H9 (cell line): Measurements from ENCODE around the gene TNPO3. TPM values are rescaled to one million over a fixed set of nuclear protein-coding genes. Genes with fewer than 3 reads are reported as not detected.

Experiments
- DNase-seq: peaks from one replicate; pipeline ENCODE4 v3.0.0-alpha.2; 2017
- H2AFZ ChIP-seq: one replicate; pipeline ENCODE4 v1.6.1; 2013; ENCODE audit warnings: mild to moderate bottlenecking, low read length, control low read depth, moderate library complexity
- H2AK5ac ChIP-seq: 2 replicates; pipeline ENCODE4 v1.6.1; 2013; ENCODE audit warnings: low read length, control low read depth, mixed read lengths; ENCODE audit not compliant: insufficient read length
- H2BK120ac ChIP-seq: one replicate; pipeline ENCODE4 v1.6.1; 2013; ENCODE audit warnings: low read depth, mild to moderate bottlenecking, low read length, control low read depth, inconsistent platforms; ENCODE audit not compliant: poor library complexity, severe bottlenecking
- H2BK12ac ChIP-seq: 2 replicates; pipeline ENCODE4 v1.6.1; 2013; ENCODE audit warnings: low read length, control low read depth, mixed read lengths, low read depth; ENCODE audit not compliant: insufficient read length
- H2BK15ac ChIP-seq: 2 replicates; pipeline ENCODE4 v1.6.1; 2013; ENCODE audit warnings: low read depth, low read length, control low read depth
- H2BK20ac ChIP-seq: one replicate; pipeline ENCODE4 v1.6.1; 2013; ENCODE audit warnings: low read depth, mild to moderate bottlenecking, low read length, control low read depth, inconsistent platforms; ENCODE audit not compliant: poor library complexity, severe bottlenecking
- H2BK5ac ChIP-seq: 2 replicates; pipeline ENCODE4 v1.6.1; 2013; ENCODE audit warnings: low read length, control low read depth, mixed read lengths; ENCODE audit not compliant: insufficient read length
- H3K14ac ChIP-seq: 2 replicates; pipeline ENCODE4 v1.6.1; 2013; ENCODE audit warnings: low read length, control low read depth; ENCODE audit not compliant: insufficient read depth
- H3K18ac ChIP-seq: 2 replicates; pipeline ENCODE4 v1.6.1; 2013; ENCODE audit warnings: low read depth, mild to moderate bottlenecking, mixed read lengths, low read length, control low read depth; ENCODE audit not compliant: insufficient read length
- H3K23ac ChIP-seq: 2 replicates; pipeline ENCODE4 v1.6.1; 2013; ENCODE audit warnings: low read length, control low read depth, mixed read lengths, low read depth; ENCODE audit not compliant: insufficient read length
- H3K23me2 ChIP-seq: 2 replicates; pipeline ENCODE4 v1.6.1; 2013; ENCODE audit warnings: low read depth, mild to moderate bottlenecking, mixed read lengths, low read length, control low read depth; ENCODE audit not compliant: insufficient read length, poor library complexity, severe bottlenecking
- H3K27ac ChIP-seq: 2 replicates; pipeline ENCODE4 v1.5.1; 2013; ENCODE audit warnings: low read length, control low read depth, mixed read lengths, low read depth; ENCODE audit not compliant: insufficient read length
- H3K27me3 ChIP-seq: 2 replicates; pipeline ENCODE4 v1.6.1; 2013; ENCODE audit warnings: low read length, control low read depth, inconsistent platforms; ENCODE audit not compliant: insufficient read depth
- H3K4ac ChIP-seq: 2 replicates; pipeline ENCODE4 v1.6.1; 2013; ENCODE audit warnings: low read depth, mild to moderate bottlenecking, control low read depth, inconsistent platforms, low read length, moderate library complexity
- H3K4me1 ChIP-seq: 2 replicates; pipeline ENCODE4 v1.6.1; 2013; ENCODE audit warnings: low read length, control low read depth, inconsistent platforms; ENCODE audit not compliant: insufficient read depth
- H3K4me2 ChIP-seq: 2 replicates; pipeline ENCODE4 v1.6.1; 2013; ENCODE audit warnings: low read length, control low read depth, mixed read lengths; ENCODE audit not compliant: insufficient read length, insufficient read depth
- H3K56ac ChIP-seq: 2 replicates; pipeline ENCODE4 v1.6.1; 2013; ENCODE audit warnings: low read depth, mild to moderate bottlenecking, mixed read lengths, low read length, control low read depth; ENCODE audit not compliant: insufficient read length
- H3K79me1 ChIP-seq: 2 replicates; pipeline ENCODE4 v1.6.1; 2013; ENCODE audit warnings: low read depth, mild to moderate bottlenecking, moderate library complexity, low read length, control low read depth, inconsistent platforms; ENCODE audit not compliant: insufficient read depth, poor library complexity, severe bottlenecking
- H3K79me2 ChIP-seq: 2 replicates; pipeline ENCODE4 v1.6.1; 2013; ENCODE audit warnings: low read length, control low read depth, inconsistent platforms; ENCODE audit not compliant: insufficient read depth
- H3K9ac ChIP-seq: 2 replicates; pipeline ENCODE4 v1.6.1; 2013; ENCODE audit warnings: low read length, control low read depth, mixed read lengths; ENCODE audit not compliant: insufficient read length; ENCODE audit errors: extremely low read depth
- H3K9me3 ChIP-seq: one replicate; pipeline ENCODE4 v1.6.1; 2013; ENCODE audit warnings: low read depth, low read length, inconsistent platforms; ENCODE audit not compliant: control insufficient read depth
- H3T11ph ChIP-seq: one replicate; pipeline ENCODE4 v1.6.1; 2013; ENCODE audit warnings: mild to moderate bottlenecking, low read length, control low read depth, inconsistent platforms
- H4K20me1 ChIP-seq: one replicate; pipeline ENCODE4 v1.6.1; 2013; ENCODE audit not compliant: control insufficient read depth, insufficient read length, insufficient read depth
- H4K5ac ChIP-seq: 2 replicates; pipeline ENCODE4 v1.6.1; 2013; ENCODE audit warnings: low read depth, mild to moderate bottlenecking, mixed read lengths, low read length, control low read depth; ENCODE audit not compliant: insufficient read length
- H4K8ac ChIP-seq: replicated peaks from 2 replicates; pipeline ENCODE4 v1.6.1; 2013; ENCODE audit warnings: low read length, control low read depth, mixed read lengths, low read depth; ENCODE audit not compliant: insufficient read length
- H4K91ac ChIP-seq: 2 replicates; pipeline ENCODE4 v1.6.1; 2013; ENCODE audit warnings: low read depth, mild to moderate bottlenecking, moderate library complexity, mixed read lengths, low read length, control low read depth; ENCODE audit not compliant: insufficient read length
- H3K27ac Mint-ChIP-seq, 3 experiments: 2 replicates in 2 of 3; 3 replicates in 1 of 3; pipeline ENCODE4 v1.8.0; 2020 to 2021; ENCODE audit warnings: mixed read lengths in 3 of 3, mild to moderate bottlenecking in 1 of 3, moderate library complexity in 1 of 3
- H3K27me3 Mint-ChIP-seq: 2 replicates; pipeline ENCODE4 v1.8.0; 2021; ENCODE audit warnings: low read depth, mild to moderate bottlenecking, moderate library complexity, mixed read lengths
- H3K36me3 Mint-ChIP-seq, 3 experiments: 2 replicates in 2 of 3; 3 replicates in 1 of 3; pipeline ENCODE4 v1.8.0; 2020 to 2021; ENCODE audit warnings: low read depth in 3 of 3, mixed read lengths in 3 of 3; ENCODE audit not compliant: insufficient read depth in 1 of 3
- H3K4me1 Mint-ChIP-seq, 2 experiments: 2 replicates each; pipeline ENCODE4 v1.8.0; 2020; ENCODE audit warnings: mixed read lengths in 2 of 2
- H3K4me3 Mint-ChIP-seq, 2 experiments: 2 replicates in 1 of 2; 3 replicates in 1 of 2; pipeline ENCODE4 v1.8.0; 2020 to 2021; ENCODE audit warnings: mild to moderate bottlenecking in 2 of 2, mixed read lengths in 2 of 2, moderate library complexity in 1 of 2
- H3K9me3 Mint-ChIP-seq, 2 experiments: 2 replicates in 1 of 2; 3 replicates in 1 of 2; pipeline ENCODE4 v1.8.0; 2020; ENCODE audit warnings: mild to moderate bottlenecking in 2 of 2, mixed read lengths in 2 of 2, moderate library complexity in 1 of 2
- WGBS: extraction: QIAGEN DNeasy Blood & Tissue Kit; methylation state at CpG from one replicate; pipeline ENCODE4 v1.1.7; 2013; ENCODE audit warnings: missing lambda C conversion rate, low lambda C conversion rate, mixed read lengths; ENCODE audit not compliant: insufficient read length; ENCODE audit errors: extremely low coverage; 5-methylcytosine and 5-hydroxymethylcytosine counted together
- total RNA-seq: library from RNA; stranded (reverse); gene quantifications from 2 replicates; pipeline ENCODE4 v1.2.1, GENCODE V29; 2021
- TF ChIP-seq, protein P1 (sequence below): fragments of 200-600 bp; sonication (generic); conservative IDR thresholded peaks from 3 replicates; pipeline ENCODE4 v1.8.0; 2021; ENCODE audit warnings: antibody characterized with exemption, mild to moderate bottlenecking

TNPO3 gene
- total RNA-seq, 1 experiment from 2014 or later: 90.1 TPM

DNA sequence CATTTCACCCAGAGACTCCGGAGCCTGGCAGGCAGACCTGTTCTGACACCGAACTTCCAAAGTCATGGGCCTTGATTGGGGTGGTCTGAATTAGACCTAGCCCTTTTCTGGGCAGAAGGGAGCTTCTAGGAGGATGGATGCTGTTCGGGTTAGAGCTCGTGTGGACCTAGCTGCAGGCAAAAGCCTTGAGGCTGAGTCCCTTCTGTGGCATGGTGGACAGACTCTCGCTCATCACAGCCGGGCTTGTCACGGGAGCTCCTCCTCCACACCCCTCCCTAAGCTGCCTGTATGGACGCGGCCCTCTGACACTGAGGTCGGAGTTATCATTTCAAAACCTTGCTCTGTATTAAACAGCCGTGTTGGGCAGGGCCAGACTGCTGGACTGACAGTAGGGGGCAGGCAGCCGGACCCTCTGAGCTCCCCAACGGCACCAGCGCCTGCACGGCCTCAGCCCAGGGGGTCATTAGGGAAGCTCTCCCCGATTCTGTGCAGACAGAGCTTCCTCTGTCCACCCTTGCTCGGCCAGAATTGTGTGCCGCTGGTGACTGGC is 115.0 kb downstream of the TNPO3 start:
- Histone ChIP-seq H3K4me1 (no peaks in the 10 kb centered on the region), H3K9me3 (no peaks in the 10 kb centered on the region), H3K18ac (no peak overlapping the region), H4K91ac (no peak overlapping the region), H2AFZ (no peak overlapping the region), H3K9ac (no peak overlapping the region), H2BK5ac (no peak overlapping the region), H4K20me1 (no peaks in the 10 kb centered on the region), H3K79me1 (no peaks in the 10 kb centered on the region), H4K8ac (no peak overlapping the region), H3K23ac (no peak overlapping the region), H3K4ac (no peak overlapping the region), H3K79me2 (no peaks in the 10 kb centered on the region), H3K4me2 (no peak overlapping the region), H2BK120ac (no peak overlapping the region), H3T11ph (no peak overlapping the region), H3K27me3 (peaks cover 20% of the 10 kb centered on the region; the same call in 1 of the 2 replicates), H2AK5ac (no peak overlapping the region), H2BK12ac (no peak overlapping the region), H3K56ac (no peak overlapping the region), H2BK15ac (no peak overlapping the region), H3K14ac (no peak overlapping the region), H3K23me2 (peaks cover 5% of the 10 kb centered on the region), H2BK20ac (no peak overlapping the region), H3K27ac (no peak overlapping the region), H4K5ac (no peak overlapping the region)
- TF ChIP-seq, protein P1, sequence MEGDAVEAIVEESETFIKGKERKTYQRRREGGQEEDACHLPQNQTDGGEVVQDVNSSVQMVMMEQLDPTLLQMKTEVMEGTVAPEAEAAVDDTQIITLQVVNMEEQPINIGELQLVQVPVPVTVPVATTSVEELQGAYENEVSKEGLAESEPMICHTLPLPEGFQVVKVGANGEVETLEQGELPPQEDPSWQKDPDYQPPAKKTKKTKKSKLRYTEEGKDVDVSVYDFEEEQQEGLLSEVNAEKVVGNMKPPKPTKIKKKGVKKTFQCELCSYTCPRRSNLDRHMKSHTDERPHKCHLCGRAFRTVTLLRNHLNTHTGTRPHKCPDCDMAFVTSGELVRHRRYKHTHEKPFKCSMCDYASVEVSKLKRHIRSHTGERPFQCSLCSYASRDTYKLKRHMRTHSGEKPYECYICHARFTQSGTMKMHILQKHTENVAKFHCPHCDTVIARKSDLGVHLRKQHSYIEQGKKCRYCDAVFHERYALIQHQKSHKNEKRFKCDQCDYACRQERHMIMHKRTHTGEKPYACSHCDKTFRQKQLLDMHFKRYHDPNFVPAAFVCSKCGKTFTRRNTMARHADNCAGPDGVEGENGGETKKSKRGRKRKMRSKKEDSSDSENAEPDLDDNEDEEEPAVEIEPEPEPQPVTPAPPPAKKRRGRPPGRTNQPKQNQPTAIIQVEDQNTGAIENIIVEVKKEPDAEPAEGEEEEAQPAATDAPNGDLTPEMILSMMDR: no peak
- DNase-seq: no peak
- peaks cover 10 to 16% of the 10 kb centered on the region in 2 experiments for H3K4me1 Mint-ChIP-seq
- no peaks in the 10 kb centered on the region for H3K36me3 Mint-ChIP-seq
- H3K27me3 Mint-ChIP-seq: peaks cover 70% of the 10 kb centered on the region
- no peak overlapping the region for H3K27ac Mint-ChIP-seq
- no CpG with 5 or more reads among the region's 18 CpGs for WGBS
- no peak overlapping the region for H3K4me3 Mint-ChIP-seq
- 0 out of 5 replicates have a peak, but pooled peaks cover 0 to 2% of the 10 kb centered on the region in 2 experiments for H3K9me3 Mint-ChIP-seq
